Loucy (cell line): Measurements from ENCODE around the gene HBS1L.

Experiments used
- H2AFZ ChIP-seq: fragments of 200-600 bp; sonication (generic); 2 replicates; pipeline ENCODE4 v1.6.0; 2016; ENCODE audit warnings: antibody characterized with exemption, mild to moderate bottlenecking, low read length, moderate library complexity
- H3F3A ChIP-seq: fragments of 200-600 bp; 2 replicates; pipeline ENCODE4 v1.6.0; 2016; ENCODE audit warnings: antibody characterized with exemption, low read depth, mild to moderate bottlenecking
- H3K27me3 ChIP-seq: fragments of 200-600 bp; sonication (generic); 2 replicates; pipeline ENCODE4 v1.6.1; 2014; ENCODE audit warnings: low read length, mild to moderate bottlenecking; ENCODE audit not compliant: insufficient read depth, poor library complexity, severe bottlenecking
- H3K36me3 ChIP-seq: fragments of 200-600 bp; sonication (generic); 2 replicates; pipeline ENCODE4 v1.6.1; 2016; ENCODE audit warnings: low read length; ENCODE audit not compliant: insufficient read depth
- H3K4me1 ChIP-seq: fragments of 200-600 bp; sonication (generic); 2 replicates; pipeline ENCODE4 v1.5.1; 2014; ENCODE audit warnings: low read length, mild to moderate bottlenecking; ENCODE audit not compliant: insufficient read depth, poor library complexity, severe bottlenecking
- H3K4me2 ChIP-seq: fragments of 200-600 bp; sonication (generic); 2 replicates; pipeline ENCODE4 v1.6.0; 2014; ENCODE audit warnings: antibody characterized with exemption, low read length, low read depth, mild to moderate bottlenecking; ENCODE audit not compliant: poor library complexity, severe bottlenecking
- H3K4me3 ChIP-seq: fragments of 200-600 bp; sonication (generic); 2 replicates; pipeline ENCODE4 v1.5.1; 2014; ENCODE audit warnings: low read length, mild to moderate bottlenecking, mixed read lengths; ENCODE audit not compliant: poor library complexity, severe bottlenecking
- H3K79me2 ChIP-seq: fragments of 200-600 bp; sonication (generic); 2 replicates; pipeline ENCODE4 v1.6.1; 2014; ENCODE audit warnings: low read length; ENCODE audit not compliant: insufficient read depth
- H3K9ac ChIP-seq: fragments of 200-600 bp; sonication (generic); 2 replicates; pipeline ENCODE4 v1.6.0; 2014; ENCODE audit warnings: mild to moderate bottlenecking, low read depth, low read length, moderate library complexity; ENCODE audit not compliant: poor library complexity, severe bottlenecking
- H3K9me2 ChIP-seq: fragments of 200-600 bp; sonication (generic); replicated peaks from 2 replicates; pipeline ENCODE4 v1.6.1; 2016; ENCODE audit warnings: low read depth, low read length, mixed read lengths
- H3K9me3 ChIP-seq: fragments of 200-600 bp; sonication (generic); 2 replicates; pipeline ENCODE4 v1.6.1; 2014; ENCODE audit warnings: mild to moderate bottlenecking, antibody characterized with exemption, low read length, low read depth; ENCODE audit not compliant: insufficient read depth
- H4K20me1 ChIP-seq: fragments of 200-600 bp; sonication (generic); 2 replicates; pipeline ENCODE4 v1.6.0; 2014; ENCODE audit warnings: antibody characterized with exemption, low read length, mild to moderate bottlenecking; ENCODE audit not compliant: insufficient read depth, poor library complexity, severe bottlenecking
- CTCF ChIP-seq: fragments of 200-600 bp; sonication (generic); conservative IDR thresholded peaks from 2 replicates; pipeline ENCODE4 v1.5.1; 2014; ENCODE audit warnings: mild to moderate bottlenecking, antibody characterized with exemption, low read length
- EZH2phosphoT487 ChIP-seq: fragments of 200-600 bp; IDR thresholded peaks from 2 replicates; pipeline ENCODE4 v1.6.1; 2018; ENCODE audit warnings: antibody characterized with exemption, mild to moderate bottlenecking, moderate library complexity, borderline replicate concordance

Gene HBS1L

GRCh38 chr6:135097172-135097571, 42.5 kb upstream of the HBS1L start:
- H3K9me3 ChIP-seq: no peaks in the 10 kb centered on the region
- H3K27me3 ChIP-seq: no peaks in the 10 kb centered on the region
- H3K79me2 ChIP-seq: no peaks in the 10 kb centered on the region
- H4K20me1 ChIP-seq: no peaks in the 10 kb centered on the region
- peaks cover 20% of the 10 kb centered on the region for H3K4me1 ChIP-seq
- no peak overlapping the region for H3K4me2 ChIP-seq
- H3K9ac ChIP-seq: no peak overlapping the region
- H2AFZ ChIP-seq: no peak overlapping the region
- H3K36me3 ChIP-seq: no peaks in the 10 kb centered on the region
- TF ChIP-seq EZH2phosphoT487 (no peak), CTCF (no peak)
- no peaks in the 10 kb centered on the region for H3K9me2 ChIP-seq
- H3K4me3 ChIP-seq: no peak overlapping the region
- H3F3A ChIP-seq: peaks cover 3% of the 10 kb centered on the region; the same call in 1 of the 2 replicates

- H3K9me2 ChIP-seq: no peaks in the 10 kb centered on the region
- H3K36me3 ChIP-seq: no peaks in the 10 kb centered on the region
- no peaks in the 10 kb centered on the region for H4K20me1 ChIP-seq
- TF ChIP-seq EZH2phosphoT487 (no peak), CTCF (no peak)
- peak overlapping the region; percentile 37; the same call in 1 of the 2 replicates for H2AFZ ChIP-seq
- no peak overlapping the region for H3K9ac ChIP-seq
- H3F3A ChIP-seq: peaks cover 3% of the 10 kb centered on the region; the same call in 1 of the 2 replicates
- H3K4me3 ChIP-seq: no peak overlapping the region
- H3K9me3 ChIP-seq: no peaks in the 10 kb centered on the region
- H3K4me1 ChIP-seq: peaks cover 19% of the 10 kb centered on the region
- no peaks in the 10 kb centered on the region for H3K79me2 ChIP-seq
- no peaks in the 10 kb centered on the region for H3K27me3 ChIP-seq
- no peak overlapping the region for H3K4me2 ChIP-seq
Measured at GRCh38 chr6:135096403-135097130, 41.9 kb upstream of the HBS1L start.

GRCh38 chr6:135095716-135096115, 41.1 kb upstream of the HBS1L start:
- Histone ChIP-seq H3K79me2 (no peaks in the 10 kb centered on the region), H2AFZ (no peak overlapping the region), H3F3A (peaks cover 3% of the 10 kb centered on the region; the same call in 1 of the 2 replicates), H3K9me3 (no peaks in the 10 kb centered on the region), H3K9me2 (no peaks in the 10 kb centered on the region), H3K36me3 (no peaks in the 10 kb centered on the region), H3K4me3 (no peak overlapping the region), H3K4me1 (peaks cover 24% of the 10 kb centered on the region), H3K9ac (no peak overlapping the region), H4K20me1 (no peaks in the 10 kb centered on the region), H3K4me2 (no peak overlapping the region), H3K27me3 (no peaks in the 10 kb centered on the region)
- TF ChIP-seq EZH2phosphoT487 (no peak), CTCF (no peak)
